ENCODE data around the gene OR2G2. TPM values are rescaled to one million over a fixed set of nuclear protein-coding genes. Genes with fewer than 3 reads are reported as not detected.

The OR2G2 gene
- total RNA-seq, 1 experiment from 2014 or later = not detected

- no peaks in the 10 kb centered on the region for H3K4me1 Mint-ChIP-seq (ENCODE audit: low read depth, unreplicated experiment)
- H3K27me3 Mint-ChIP-seq (ENCODE audit: unreplicated experiment) = no peaks in the 10 kb centered on the region
- no peaks in the 10 kb centered on the region for H3K36me3 Mint-ChIP-seq (ENCODE audit: insufficient read depth, unreplicated experiment)
- intact Hi-C loops (cut with micrococcal nuclease; ENCODE audit: unreplicated experiment) = no loop called here
- H3K9me3 Mint-ChIP-seq (ENCODE audit: low read depth, unreplicated experiment) = peaks cover 40% of the 10 kb centered on the region
- TF ChIP-seq, protein P1, sequence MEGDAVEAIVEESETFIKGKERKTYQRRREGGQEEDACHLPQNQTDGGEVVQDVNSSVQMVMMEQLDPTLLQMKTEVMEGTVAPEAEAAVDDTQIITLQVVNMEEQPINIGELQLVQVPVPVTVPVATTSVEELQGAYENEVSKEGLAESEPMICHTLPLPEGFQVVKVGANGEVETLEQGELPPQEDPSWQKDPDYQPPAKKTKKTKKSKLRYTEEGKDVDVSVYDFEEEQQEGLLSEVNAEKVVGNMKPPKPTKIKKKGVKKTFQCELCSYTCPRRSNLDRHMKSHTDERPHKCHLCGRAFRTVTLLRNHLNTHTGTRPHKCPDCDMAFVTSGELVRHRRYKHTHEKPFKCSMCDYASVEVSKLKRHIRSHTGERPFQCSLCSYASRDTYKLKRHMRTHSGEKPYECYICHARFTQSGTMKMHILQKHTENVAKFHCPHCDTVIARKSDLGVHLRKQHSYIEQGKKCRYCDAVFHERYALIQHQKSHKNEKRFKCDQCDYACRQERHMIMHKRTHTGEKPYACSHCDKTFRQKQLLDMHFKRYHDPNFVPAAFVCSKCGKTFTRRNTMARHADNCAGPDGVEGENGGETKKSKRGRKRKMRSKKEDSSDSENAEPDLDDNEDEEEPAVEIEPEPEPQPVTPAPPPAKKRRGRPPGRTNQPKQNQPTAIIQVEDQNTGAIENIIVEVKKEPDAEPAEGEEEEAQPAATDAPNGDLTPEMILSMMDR (IDR thresholded peaks at IDR 0.05; ENCODE audit: unreplicated experiment) = no peak
- CTCF ChIA-PET = no interaction called here
- no peak for DNase-seq
- no TSS peak for BruUV-seq (replicated peaks)
- H3K27ac Mint-ChIP-seq (ENCODE audit: unreplicated experiment) = no peak overlapping the region
- no peak overlapping the region for H3K4me3 Mint-ChIP-seq (ENCODE audit: low read depth, unreplicated experiment)
These were observed 49.9 kb downstream of the OR2G2 start for GRCh38 chr1:247638011-247638410.

DNA sequence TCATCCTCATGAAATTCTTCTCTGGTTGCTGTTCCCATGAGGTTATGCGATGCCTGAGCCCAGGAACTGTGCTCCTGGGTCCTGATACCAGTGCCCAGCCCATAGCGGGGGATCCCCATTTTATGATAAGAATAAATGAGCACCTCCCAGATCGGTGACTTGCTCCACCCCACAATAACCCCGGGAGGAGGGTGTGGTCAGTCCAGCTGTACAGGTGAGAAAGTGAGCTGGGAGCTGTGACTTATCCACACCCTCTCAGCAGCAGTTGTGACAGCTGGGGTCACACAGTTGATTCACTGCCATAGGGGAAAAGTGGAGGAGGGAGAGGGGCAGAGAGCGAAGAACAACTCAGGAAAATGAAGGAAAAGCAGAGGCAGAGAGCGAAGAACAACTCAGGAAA lies 50.6 kb downstream of the OR2G2 start:
- H3K9me3 Mint-ChIP-seq (ENCODE audit: low read depth, unreplicated experiment) = peaks cover 40% of the 10 kb centered on the region
- no peak for DNase-seq
- no peaks in the 10 kb centered on the region for H3K27me3 Mint-ChIP-seq (ENCODE audit: unreplicated experiment)
- H3K4me3 Mint-ChIP-seq (ENCODE audit: low read depth, unreplicated experiment) = no peak overlapping the region
- H3K27ac Mint-ChIP-seq (ENCODE audit: unreplicated experiment) = no peak overlapping the region
- intact Hi-C loops (cut with micrococcal nuclease; ENCODE audit: unreplicated experiment) = no loop called here
- no peaks in the 10 kb centered on the region for H3K36me3 Mint-ChIP-seq (ENCODE audit: insufficient read depth, unreplicated experiment)
- no peaks in the 10 kb centered on the region for H3K4me1 Mint-ChIP-seq (ENCODE audit: low read depth, unreplicated experiment)
- no TSS peak for BruUV-seq (replicated peaks)
- TF ChIP-seq, protein P1 (IDR thresholded peaks at IDR 0.05; ENCODE audit: unreplicated experiment) = no peak
- CTCF ChIA-PET = no interaction called here

Other genes with a start within 250 kb of the OR2G2 start
- 0.26 and 0.32 TPM in 2 replicates for gene NLRP3, start 172.2 kb upstream of the OR2G2 start, total RNA-seq (2022)
- not detected in 2 replicates for gene OR2B11, start 130.3 kb upstream of the OR2G2 start, total RNA-seq (2022)
- gene OR2C3, start 51.9 kb upstream of the OR2G2 start, total RNA-seq (2022) = not detected in 2 replicates
- not detected in 2 replicates for gene GCSAML, start 39.2 kb upstream of the OR2G2 start, total RNA-seq (2022)
- not detected in 2 replicates for gene OR2G3, start 17.2 kb downstream of the OR2G2 start, total RNA-seq (2022)
- gene OR13G1, start 91.4 kb downstream of the OR2G2 start, total RNA-seq (2022) = not detected in 2 replicates
- gene OR6F1, start 128.3 kb downstream of the OR2G2 start, total RNA-seq (2022) = not detected in 2 replicates
- not detected in 2 replicates for gene OR14K1, start 150.3 kb downstream of the OR2G2 start, total RNA-seq (2022)
- not detected in 2 replicates for gene OR14A2, start 159.8 kb downstream of the OR2G2 start, total RNA-seq (2022)
- gene OR1C1, start 172.2 kb downstream of the OR2G2 start, total RNA-seq (2022) = not detected in 2 replicates
- not detected in 2 replicates for gene OR14A16, start 235.8 kb downstream of the OR2G2 start, total RNA-seq (2022)

Measured in Calu3 (cell line).